Inflammatory macrophage treated with lipopolysaccharide for 4 hours (primary cell): Measurements from ENCODE around the gene DOCK1.

Experiments used
- DNase-seq: peaks from one replicate; pipeline ENCODE4 v3.0.0-alpha.2; 2020

The DOCK1 gene

GRCh38 chr10:127242914-127243313, 337.7 kb downstream of the DOCK1 start:
- DNase-seq, result no peak

DNA sequence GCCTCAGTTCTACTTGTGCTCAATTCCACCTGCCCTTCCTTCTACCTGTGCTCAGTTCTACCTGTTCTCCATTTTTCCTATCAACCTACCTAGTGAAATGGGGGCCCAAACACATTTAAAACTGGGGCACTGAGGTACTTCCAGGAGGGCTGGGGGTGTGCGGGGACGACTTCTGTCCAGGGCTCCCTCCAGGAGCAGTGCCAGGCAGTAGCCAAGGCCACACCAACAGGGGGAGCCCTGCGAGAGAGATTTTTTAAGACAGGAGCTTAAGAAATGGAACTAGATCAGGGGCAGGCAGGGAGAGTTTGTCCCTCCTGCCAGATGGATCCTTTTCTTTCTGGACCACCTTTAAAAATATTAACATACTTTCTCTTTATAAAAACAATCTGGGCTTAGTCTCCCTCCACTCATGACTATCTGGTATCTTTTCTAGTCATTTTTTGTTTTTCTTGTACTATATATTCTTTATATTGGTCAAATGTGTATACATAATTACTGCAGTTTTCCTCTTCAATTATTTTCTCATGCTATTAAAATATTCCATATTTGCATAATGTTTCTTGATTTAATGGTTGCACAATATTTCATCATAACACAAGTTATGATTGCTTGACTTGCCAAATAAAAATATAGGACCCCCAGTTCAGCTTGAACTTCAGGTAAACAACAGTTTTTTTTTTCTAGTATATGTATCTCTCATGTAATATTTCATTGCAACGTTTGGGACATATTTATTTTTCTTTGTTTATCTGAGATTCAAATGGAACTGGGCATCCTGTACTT, 338.5 kb downstream of the DOCK1 start:
- peak; percentile 20 for DNase-seq

DNA sequence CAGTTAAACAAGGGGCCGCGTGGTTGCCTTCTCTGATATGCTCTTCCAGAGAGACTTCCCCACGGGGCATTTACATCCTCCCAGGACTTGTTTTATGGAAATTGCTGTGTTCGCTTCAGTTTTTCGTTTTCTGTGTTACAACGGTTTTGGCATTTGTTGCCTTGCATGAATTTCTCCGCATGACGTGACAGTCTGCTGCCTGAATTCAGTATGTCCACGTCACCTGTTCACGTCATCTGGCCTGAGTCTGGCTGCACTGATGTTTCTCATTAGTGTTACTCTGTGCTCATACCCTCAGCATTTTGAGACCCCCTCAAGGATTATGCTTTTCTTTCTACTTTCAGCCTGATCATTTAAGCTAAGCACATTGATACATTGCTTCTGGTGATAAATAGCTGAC, 340.2 kb downstream of the DOCK1 start:
- DNase-seq, result no peak

DNA sequence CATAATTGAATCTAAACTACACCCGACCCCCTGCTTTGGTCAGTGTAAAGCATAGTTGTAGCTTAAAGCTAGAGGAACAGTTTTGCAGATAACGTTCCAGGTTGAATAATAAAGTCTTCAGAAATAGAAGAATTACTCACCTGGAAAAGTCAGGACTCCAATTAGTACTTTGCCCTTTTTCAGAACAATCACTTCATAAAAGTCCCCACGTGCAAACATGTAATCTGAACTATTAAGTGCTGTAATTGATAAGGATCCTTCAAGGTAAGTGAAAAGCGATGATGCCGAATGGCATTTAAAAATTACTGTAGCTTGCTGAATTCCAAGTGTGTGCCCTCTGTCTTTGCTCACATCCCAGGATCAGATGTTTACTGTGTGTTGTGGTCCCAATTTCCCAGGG, 344.8 kb downstream of the DOCK1 start:
- DNase-seq, result no peak

GRCh38 chr10:127252818-127253217, 347.6 kb downstream of the DOCK1 start:
- no peak for DNase-seq

- DNase-seq, result peak; percentile 35
These were observed 349.0 kb downstream of the DOCK1 start for GRCh38 chr10:127254276-127254675.

DNA sequence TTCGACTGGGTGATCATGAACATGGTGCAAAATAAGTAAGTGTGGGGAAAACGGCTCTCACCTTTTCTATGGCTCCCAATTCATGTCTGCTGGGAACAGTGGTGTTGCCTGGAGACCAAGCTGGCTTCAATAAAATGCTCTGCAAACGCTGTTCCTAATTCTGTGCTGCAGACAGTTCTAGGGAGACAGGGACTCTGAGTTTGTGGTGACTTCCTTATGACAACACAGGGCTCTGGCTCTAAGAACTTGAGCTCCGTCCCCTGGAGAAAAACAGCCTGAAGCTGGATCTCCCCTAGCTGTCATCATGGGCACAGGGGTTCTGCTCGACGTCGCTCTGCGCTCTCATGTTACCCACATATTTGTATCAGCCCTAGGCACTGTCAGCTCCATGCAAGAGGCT, 352.2 kb downstream of the DOCK1 start:
- no peak for DNase-seq

DNA sequence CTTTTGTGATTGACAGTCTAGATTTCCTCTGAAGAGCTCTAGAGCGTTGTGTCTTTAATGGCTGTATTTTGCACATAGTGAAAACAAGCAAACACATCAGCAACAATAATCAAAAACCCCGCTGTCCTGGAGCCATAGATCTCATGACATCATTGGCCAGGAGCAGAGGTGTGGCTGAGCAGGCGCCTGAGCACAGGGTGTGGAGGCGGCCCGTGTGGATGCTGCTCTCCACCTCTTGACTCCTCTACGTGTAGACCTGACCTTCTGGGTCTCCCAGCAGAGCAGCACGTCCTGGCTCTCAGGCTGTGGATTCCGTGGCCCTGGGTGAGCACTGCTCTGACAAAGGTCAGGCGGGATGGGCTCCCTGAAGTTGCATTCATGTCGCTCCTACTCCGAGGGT, 354.1 kb downstream of the DOCK1 start:
- DNase-seq, result no peak

GRCh38 chr10:127262606-127263005, 357.4 kb downstream of the DOCK1 start:
- no peak for DNase-seq

DNA sequence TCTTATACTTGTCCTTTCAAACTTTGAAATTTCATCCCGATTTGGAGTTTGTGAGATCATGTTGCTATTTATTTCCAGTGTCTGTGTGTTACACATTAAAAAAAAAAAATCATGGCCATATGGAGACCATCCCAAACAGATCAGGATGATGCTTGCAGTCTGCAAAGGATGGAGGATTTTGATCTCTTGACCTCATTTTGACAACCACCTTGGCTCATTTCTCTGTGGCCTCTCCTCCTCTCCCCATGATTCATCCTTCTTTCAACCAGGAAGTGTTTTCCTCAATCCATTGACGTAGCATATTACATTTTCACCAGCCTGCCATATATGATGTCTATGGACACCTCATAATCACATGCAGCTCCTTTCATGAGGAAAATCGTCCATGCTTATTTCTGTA, 360.1 kb downstream of the DOCK1 start:
- DNase-seq, result no peak

DNA sequence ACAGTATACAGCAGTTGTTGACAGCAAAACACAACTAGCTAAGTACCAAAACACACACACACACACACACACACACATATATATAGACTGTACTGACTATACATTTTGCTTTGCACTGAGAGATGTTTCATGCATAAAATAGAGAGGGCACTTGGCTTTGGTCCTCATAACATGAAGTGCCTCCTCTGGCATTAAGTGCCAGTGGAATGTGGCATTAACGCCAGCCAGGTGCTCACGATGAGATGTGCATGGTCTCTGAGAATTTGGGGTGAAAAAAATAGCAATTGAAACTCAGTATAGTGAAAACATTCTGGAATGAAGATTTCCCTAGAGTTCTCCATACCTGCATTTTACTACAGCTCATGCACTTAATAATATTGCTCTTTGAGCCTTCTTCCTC, 361.2 kb downstream of the DOCK1 start:
- DNase-seq, result no peak

DNA sequence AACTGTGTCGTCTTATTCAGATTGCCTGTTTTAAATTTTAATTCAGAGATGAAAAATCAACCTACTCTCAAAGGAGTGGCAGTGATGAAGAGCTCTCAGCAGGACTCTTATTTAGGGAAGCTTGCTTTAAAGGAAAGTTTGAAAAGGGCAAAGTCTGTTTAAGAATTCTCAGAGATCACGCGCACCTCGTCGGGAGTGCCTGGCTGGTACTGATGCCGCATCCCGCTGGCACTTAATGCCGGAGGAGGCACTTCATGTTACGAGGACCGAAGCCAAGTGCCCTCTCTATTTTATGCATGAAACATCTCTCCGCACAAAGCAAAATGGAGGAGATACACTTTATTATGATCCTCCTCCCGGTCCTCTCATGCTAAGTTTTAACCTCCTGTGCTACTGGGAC, 362.2 kb downstream of the DOCK1 start:
- no peak for DNase-seq

- no peak for DNase-seq
These were observed 366.8 kb downstream of the DOCK1 start for GRCh38 chr10:127272076-127272475.

DNA sequence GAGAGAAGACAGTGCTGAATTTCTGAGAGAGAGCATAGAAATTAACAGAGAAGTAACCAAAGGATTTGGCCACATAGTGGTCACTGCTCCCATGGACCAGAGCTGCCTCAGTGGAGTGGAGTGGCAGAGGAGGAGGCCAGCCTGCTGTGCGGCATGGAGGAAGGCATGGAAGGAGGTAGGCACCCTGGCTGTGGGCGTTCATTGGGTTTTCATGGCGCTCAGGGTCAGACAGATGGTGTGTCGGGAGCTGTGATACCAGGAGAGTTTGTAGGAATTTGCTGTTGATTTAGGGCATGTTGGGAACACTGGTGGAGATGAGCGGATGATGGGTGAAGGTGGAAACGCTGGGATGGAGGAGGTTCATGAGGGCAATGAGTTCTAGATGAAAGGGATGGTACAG, 370.0 kb downstream of the DOCK1 start:
- DNase-seq, result no peak

GRCh38 chr10:127275793-127276450, 370.7 kb downstream of the DOCK1 start:
- no peak for DNase-seq

- DNase-seq, result no peak
These were observed 371.7 kb downstream of the DOCK1 start for GRCh38 chr10:127276794-127277462.

GRCh38 chr10:127278001-127278400, 372.8 kb downstream of the DOCK1 start:
- DNase-seq, result no peak

GRCh38 chr10:127279334-127279774, 374.1 kb downstream of the DOCK1 start:
- no peak for DNase-seq

DNA sequence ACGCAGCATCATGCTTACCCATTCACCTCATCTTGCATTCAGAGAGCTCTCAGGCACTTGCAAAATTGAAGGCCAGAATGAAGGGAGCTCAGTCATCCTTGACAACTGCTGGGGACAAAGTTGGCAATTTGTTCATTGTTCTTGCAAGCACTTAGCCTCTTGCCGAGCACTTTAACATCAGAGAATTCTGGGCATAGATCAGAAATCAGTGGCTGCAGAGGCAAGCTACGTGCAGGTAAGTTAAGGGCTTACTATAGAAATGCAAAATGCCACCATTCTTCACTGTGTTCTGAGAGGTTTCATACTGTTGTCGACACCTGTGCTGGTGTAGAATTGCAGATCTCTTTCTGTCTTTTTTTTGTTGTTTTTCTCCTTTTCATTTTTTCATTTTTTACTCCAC, 375.2 kb downstream of the DOCK1 start:
- DNase-seq, result no peak

GRCh38 chr10:127283017-127283416, 377.8 kb downstream of the DOCK1 start:
- DNase-seq, result no peak

- DNase-seq, result no peak
These were observed 378.3 kb downstream of the DOCK1 start for GRCh38 chr10:127283576-127283975.

DNA sequence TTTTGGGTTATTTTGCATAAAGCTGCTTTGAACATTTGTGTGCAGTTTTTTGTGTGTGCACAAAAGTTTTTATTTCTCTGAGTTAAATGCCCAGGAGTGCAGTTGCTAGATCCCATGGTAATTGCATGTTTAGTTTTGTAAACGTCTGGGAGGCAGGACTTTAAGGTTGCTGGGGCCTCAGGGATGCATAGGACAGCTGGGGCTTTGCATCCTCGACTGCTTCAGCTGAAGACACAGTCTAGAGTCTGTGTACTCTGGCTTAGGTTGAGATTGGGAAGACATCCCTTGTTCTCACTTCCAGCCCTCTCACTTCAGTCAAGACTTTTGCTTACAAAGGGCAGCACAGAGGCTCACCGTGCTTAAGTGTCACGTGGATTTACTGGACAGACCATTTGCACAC, 385.6 kb downstream of the DOCK1 start:
- DNase-seq, result no peak

- DNase-seq, result no peak
These were observed 386.1 kb downstream of the DOCK1 start for GRCh38 chr10:127291329-127291728.

DNA sequence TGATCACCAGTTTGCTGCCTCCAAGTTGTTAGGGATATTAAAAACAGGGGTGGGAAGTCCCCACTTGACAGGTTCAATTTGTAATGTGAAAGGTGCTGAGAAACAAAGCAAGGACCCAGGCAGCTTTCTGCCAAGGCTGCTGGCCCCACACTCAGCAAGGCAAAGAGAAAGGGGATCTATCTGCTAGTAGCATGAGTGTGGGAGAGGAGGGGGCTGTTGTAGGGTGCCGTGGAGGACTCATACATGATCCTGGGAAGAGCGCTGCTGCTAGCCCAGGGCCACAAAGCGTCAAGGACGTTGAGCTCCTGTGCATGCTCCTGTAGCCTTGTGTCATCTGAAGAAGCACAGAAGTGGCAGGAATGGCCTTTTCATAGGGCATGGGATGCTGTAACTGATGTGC, 387.7 kb downstream of the DOCK1 start:
- DNase-seq, result no peak
